Panc1 (cell line): ENCODE data around the gene GRID2.
A peak's percentile ranks its signal among the peaks of the same experiment; 100 is the strongest.

ENCODE experiments used
- POLR2AphosphoS5 ChIP-seq: IDR thresholded peaks from 2 replicates; pipeline ENCODE4 v1.6.1; 2012; ENCODE audit warnings: mild to moderate bottlenecking, low read depth, low read length, moderate library complexity
- SIN3A ChIP-seq: IDR thresholded peaks from 2 replicates; pipeline ENCODE4 v1.6.1; 2012; ENCODE audit warnings: low read depth, mild to moderate bottlenecking, low read length, moderate library complexity, borderline replicate concordance; ENCODE audit not compliant: insufficient read depth
- TF ChIP-seq, protein P1 (sequence below): fragments of 450-650 bp; IDR thresholded peaks from 2 replicates; pipeline ENCODE4 v1.5.1; 2017; ENCODE audit warnings: mild to moderate bottlenecking
- TF ChIP-seq, protein P2 (sequence below), 2 experiments: IDR thresholded peaks; 2 replicates each; pipeline ENCODE4 v1.6.1; 2011 to 2012; ENCODE audit warnings: low read depth in 2 of 2, control low read depth in 1 of 2, low read length in 1 of 2, mild to moderate bottlenecking in 1 of 2, moderate library complexity in 1 of 2; ENCODE audit not compliant: insufficient read depth in 1 of 2

DNA sequence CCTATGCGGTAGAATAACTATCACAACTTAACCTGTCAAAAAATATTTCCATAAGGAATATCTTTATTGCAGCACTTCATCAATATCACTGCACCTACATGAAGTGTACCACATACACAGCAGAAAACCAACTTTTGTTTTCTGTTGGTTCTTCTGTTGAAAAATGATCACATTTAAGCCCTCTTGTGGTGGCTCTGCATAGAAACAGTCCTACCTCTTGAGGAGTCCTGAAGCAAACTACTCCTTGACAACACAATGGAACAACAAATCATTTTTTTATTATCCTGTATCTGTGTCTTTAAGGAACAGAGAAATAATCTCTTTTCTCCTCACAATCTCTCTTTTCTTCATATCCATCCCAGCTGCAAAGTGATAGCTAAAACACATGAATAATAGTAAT is 1484.9 kb downstream of the GRID2 start:
- no peak for TF ChIP-seq POLR2AphosphoS5
- TF ChIP-seq, protein P1, sequence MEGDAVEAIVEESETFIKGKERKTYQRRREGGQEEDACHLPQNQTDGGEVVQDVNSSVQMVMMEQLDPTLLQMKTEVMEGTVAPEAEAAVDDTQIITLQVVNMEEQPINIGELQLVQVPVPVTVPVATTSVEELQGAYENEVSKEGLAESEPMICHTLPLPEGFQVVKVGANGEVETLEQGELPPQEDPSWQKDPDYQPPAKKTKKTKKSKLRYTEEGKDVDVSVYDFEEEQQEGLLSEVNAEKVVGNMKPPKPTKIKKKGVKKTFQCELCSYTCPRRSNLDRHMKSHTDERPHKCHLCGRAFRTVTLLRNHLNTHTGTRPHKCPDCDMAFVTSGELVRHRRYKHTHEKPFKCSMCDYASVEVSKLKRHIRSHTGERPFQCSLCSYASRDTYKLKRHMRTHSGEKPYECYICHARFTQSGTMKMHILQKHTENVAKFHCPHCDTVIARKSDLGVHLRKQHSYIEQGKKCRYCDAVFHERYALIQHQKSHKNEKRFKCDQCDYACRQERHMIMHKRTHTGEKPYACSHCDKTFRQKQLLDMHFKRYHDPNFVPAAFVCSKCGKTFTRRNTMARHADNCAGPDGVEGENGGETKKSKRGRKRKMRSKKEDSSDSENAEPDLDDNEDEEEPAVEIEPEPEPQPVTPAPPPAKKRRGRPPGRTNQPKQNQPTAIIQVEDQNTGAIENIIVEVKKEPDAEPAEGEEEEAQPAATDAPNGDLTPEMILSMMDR: peak; percentile 40; the same call in 1 of the 2 replicates
- no peak for TF ChIP-seq SIN3A
- TF ChIP-seq, protein P2, sequence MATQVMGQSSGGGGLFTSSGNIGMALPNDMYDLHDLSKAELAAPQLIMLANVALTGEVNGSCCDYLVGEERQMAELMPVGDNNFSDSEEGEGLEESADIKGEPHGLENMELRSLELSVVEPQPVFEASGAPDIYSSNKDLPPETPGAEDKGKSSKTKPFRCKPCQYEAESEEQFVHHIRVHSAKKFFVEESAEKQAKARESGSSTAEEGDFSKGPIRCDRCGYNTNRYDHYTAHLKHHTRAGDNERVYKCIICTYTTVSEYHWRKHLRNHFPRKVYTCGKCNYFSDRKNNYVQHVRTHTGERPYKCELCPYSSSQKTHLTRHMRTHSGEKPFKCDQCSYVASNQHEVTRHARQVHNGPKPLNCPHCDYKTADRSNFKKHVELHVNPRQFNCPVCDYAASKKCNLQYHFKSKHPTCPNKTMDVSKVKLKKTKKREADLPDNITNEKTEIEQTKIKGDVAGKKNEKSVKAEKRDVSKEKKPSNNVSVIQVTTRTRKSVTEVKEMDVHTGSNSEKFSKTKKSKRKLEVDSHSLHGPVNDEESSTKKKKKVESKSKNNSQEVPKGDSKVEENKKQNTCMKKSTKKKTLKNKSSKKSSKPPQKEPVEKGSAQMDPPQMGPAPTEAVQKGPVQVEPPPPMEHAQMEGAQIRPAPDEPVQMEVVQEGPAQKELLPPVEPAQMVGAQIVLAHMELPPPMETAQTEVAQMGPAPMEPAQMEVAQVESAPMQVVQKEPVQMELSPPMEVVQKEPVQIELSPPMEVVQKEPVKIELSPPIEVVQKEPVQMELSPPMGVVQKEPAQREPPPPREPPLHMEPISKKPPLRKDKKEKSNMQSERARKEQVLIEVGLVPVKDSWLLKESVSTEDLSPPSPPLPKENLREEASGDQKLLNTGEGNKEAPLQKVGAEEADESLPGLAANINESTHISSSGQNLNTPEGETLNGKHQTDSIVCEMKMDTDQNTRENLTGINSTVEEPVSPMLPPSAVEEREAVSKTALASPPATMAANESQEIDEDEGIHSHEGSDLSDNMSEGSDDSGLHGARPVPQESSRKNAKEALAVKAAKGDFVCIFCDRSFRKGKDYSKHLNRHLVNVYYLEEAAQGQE (IDR thresholded peaks at IDR 0.05; ENCODE audit: insufficient read depth in 1 of 2, low read depth in 2 of 2, low read length in 1 of 2): no peak
